Adrenal gland (tissue), 12 donors: ENCODE results near the gene SH2D4B. TPM values are rescaled to one million over a fixed set of nuclear protein-coding genes. Genes with fewer than 3 reads are reported as not detected.

Source experiments
- DNase-seq, 7 donors: peaks; one replicate each; pipeline ENCODE4 v3.0.0-alpha.2; 2019 to 2020
- H3K27ac ChIP-seq, 5 donors: fragments of 200-600 bp; sonication (generic) in 4 of 5; 1 replicate in 3 of 5; 2 replicates in 2 of 5; pipeline versions ENCODE4 v1.5.1 to v1.8.0; 2016 to 2020; ENCODE audit warnings: mild to moderate bottlenecking in 1 of 5
- H3K27me3 ChIP-seq: fragments of 200-600 bp; 2 replicates; pipeline ENCODE4 v1.8.0; 2021
- H3K36me3 ChIP-seq, 2 donors: fragments of 200-600 bp; replicated peaks in 1 of 2; 1 replicate in 1 of 2; 2 replicates in 1 of 2; pipeline versions ENCODE4 v1.5.1 to v1.8.0; 2018 to 2022
- H3K4me1 ChIP-seq, 2 donors: fragments of 200-600 bp; replicated peaks in 1 of 2; 1 replicate in 1 of 2; 2 replicates in 1 of 2; pipeline versions ENCODE4 v1.5.1 to v1.8.0; 2018 to 2021
- H3K4me3 ChIP-seq, 4 donors: fragments of 200-600 bp; sonication (generic) in 3 of 4; one replicate each; pipeline ENCODE4 v1.5.1; 2016 to 2018
- H3K9me3 ChIP-seq, 3 donors: fragments of 200-600 bp; sonication (generic) in 1 of 3; replicated peaks in 1 of 3; 1 replicate in 2 of 3; 2 replicates in 1 of 3; pipeline versions ENCODE4 v1.5.1 to v1.8.0; 2016 to 2021
- POLR2A ChIP-seq, 2 donors: fragments of 450-650 bp; IDR thresholded peaks; one replicate each; pipeline ENCODE4 v1.6.1; 2017; ENCODE audit warnings: antibody characterized with exemption in 2 of 2, mild to moderate bottlenecking in 2 of 2, moderate library complexity in 1 of 2
- WGBS, 4 donors: extraction: QIAGEN DNeasy Blood & Tissue Kit in 2 of 4; methylation state at CpG; one replicate each; pipeline versions ENCODE4 v1.1.5 to v1.1.7; 2013 to 2017; 5-methylcytosine and 5-hydroxymethylcytosine counted together
- intact Hi-C, 2 donors: fragments of 100-400 bp; cut with DNase I; formaldehyde crosslinking; loops; one replicate each; pipeline versions ENCODE4 v1.14.1 to v1.15.0; 2022 to 2023
- polyA plus RNA-seq, 3 donors: library from polyadenylated mRNA; stranded (reverse); fragments of 200-250 nt in 2 of 3; fragments of 350-450 nt in 1 of 3; fragmentation: Illumina TruSeq in 1 of 3; extraction: RNeasy Lipid Tissue Mini Kit (QIAGEN cat#74804) in 1 of 3; gene quantifications; one replicate each; pipeline ENCODE4 v1.2.3, GENCODE V29; 2013 to 2014
- total RNA-seq, 9 donors: library from RNA; depleted of rRNA in 4 of 9; stranded (reverse); fragments of >200 nt in 4 of 9; fragments of 120-200 nt in 1 of 9; fragmentation: NEBNext Ultra II Directional in 1 of 9; extraction: Animal tissue kit (Norgen Biotek cat#: 25700) in 1 of 9; gene quantifications; one replicate each; pipeline versions ENCODE4 v1.1.0 to v1.2.4, GENCODE V29; 2013 to 2023
- TF ChIP-seq, protein P1 (sequence below), 6 experiments: fragments of 450-650 bp in 4 of 6; fragments of 200-600 bp in 2 of 6; sonication (generic) in 1 of 6; IDR thresholded peaks; 1 replicate in 5 of 6; 2 replicates in 1 of 6; pipeline versions ENCODE4 v1.5.1 to v1.8.0; 2016 to 2021; ENCODE audit warnings: antibody characterized with exemption in 6 of 6, mild to moderate bottlenecking in 2 of 6, moderate library complexity in 1 of 6
- donor health status: healthy with polysubstance abuse.
- donor health status: Bipolar disorder and iron deficiency.
- donor health status: DM: yes; HTN: yes; CAD: no.
- donor health status: DM: no; HTN: no; CAD: no.
- donor health status: DM: no; HTN: no; CAD: no.
- donor health status: DM: yes; HTN: yes; CAD: no.

Gene SH2D4B
- total and polyA plus RNA-seq, 12 donors = 0.06 to 0.35 (median 0.07) TPM; not detected in 9

DNA sequence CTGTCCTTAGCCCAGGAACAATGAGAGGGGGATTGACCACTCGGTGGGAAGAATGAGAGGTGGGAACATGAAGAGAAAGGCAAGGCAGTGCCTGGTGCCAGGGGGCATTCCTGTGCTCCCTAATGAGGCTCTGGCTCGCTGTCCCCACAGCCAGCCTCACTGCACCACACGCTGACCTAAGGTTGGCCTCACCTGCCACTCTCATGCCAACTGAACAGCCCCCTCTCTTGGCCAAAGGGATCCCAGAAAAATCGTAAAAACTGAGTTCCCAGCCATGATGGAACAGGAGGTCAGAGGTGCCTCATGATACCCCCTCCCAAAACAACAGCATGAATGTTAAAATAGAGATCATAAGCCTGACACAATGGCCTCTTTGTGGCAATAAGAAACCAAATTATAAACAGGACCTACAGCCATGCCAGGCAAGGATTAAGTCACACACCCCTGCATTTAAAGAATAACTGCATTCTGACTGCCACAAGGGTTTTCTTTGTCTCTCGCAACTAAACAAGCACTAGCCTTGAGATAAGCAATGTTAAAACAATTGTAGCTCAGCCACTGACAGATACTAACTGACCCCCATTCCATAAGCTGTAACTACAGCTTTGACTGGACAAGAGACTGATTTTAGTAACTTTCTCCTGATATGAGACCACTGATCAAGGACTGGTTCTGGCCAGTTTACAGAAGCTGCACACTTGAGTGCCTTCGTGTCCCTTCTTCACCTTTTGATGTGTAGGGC, 149.2 kb downstream of the SH2D4B start:
- intact Hi-C loops = no loop called here
- WGBS, 4 donors = 69 to 85% (median 72%) methylated on average over 6 of the region's 6 CpGs
- H3K4me1 ChIP-seq = no peaks in the 10 kb centered on the region
- H3K27ac ChIP-seq = no peak overlapping the region
- no peaks in the 10 kb centered on the region for H3K27me3 ChIP-seq
- no peak overlapping the region for H3K4me3 ChIP-seq
- no peak for TF ChIP-seq POLR2A (IDR thresholded peaks at IDR 0.05)
- TF ChIP-seq, protein P1, sequence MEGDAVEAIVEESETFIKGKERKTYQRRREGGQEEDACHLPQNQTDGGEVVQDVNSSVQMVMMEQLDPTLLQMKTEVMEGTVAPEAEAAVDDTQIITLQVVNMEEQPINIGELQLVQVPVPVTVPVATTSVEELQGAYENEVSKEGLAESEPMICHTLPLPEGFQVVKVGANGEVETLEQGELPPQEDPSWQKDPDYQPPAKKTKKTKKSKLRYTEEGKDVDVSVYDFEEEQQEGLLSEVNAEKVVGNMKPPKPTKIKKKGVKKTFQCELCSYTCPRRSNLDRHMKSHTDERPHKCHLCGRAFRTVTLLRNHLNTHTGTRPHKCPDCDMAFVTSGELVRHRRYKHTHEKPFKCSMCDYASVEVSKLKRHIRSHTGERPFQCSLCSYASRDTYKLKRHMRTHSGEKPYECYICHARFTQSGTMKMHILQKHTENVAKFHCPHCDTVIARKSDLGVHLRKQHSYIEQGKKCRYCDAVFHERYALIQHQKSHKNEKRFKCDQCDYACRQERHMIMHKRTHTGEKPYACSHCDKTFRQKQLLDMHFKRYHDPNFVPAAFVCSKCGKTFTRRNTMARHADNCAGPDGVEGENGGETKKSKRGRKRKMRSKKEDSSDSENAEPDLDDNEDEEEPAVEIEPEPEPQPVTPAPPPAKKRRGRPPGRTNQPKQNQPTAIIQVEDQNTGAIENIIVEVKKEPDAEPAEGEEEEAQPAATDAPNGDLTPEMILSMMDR (IDR thresholded peaks at IDR 0.05) = no peak
- H3K9me3 ChIP-seq = no peaks in the 10 kb centered on the region
- no peak for DNase-seq
- no peaks in the 10 kb centered on the region for H3K36me3 ChIP-seq

- no peak overlapping the region for H3K27ac ChIP-seq
Observed at GRCh38 chr10:80687476-80687789, 149.7 kb downstream of the SH2D4B start.

DNA sequence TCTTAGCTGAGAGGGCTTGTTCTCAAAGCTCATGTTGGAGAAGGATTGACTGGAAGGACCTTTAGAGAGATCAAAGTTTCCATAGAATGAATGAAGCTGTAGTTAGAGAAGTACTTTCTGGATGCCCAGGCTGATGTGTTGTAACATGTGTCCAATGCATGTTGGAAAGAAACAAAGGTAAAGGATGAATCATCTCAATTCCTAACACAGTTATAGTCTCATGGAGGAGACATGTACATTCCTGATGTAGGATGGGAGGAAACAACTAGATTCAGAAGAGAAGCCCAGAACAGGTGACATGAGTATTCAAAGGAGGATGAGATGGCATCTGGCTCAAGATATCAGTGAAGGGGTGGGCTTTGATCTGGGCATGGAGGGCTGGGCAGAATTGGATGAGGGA, 152.7 kb downstream of the SH2D4B start:
- H3K36me3 ChIP-seq = no peaks in the 10 kb centered on the region
- no peaks in the 10 kb centered on the region for H3K27me3 ChIP-seq
- no peaks in the 10 kb centered on the region for H3K9me3 ChIP-seq
- H3K4me3 ChIP-seq = no peak overlapping the region
- no peak overlapping the region for H3K27ac ChIP-seq
- intact Hi-C loops = loop anchor here in 1 of 2 donors (10.0 kb wide), 2 partner anchors 234 to 334 kb away; no protein-coding TSS in a partner anchor
- no peaks in the 10 kb centered on the region for H3K4me1 ChIP-seq
- TF ChIP-seq, protein P1 (IDR thresholded peaks at IDR 0.05) = no peak
- TF ChIP-seq POLR2A (IDR thresholded peaks at IDR 0.05) = no peak
- no peak for DNase-seq

More at GRCh38 chr10:80687476-80687789, 149.7 kb downstream of the SH2D4B start:
- H3K9me3 ChIP-seq = no peaks in the 10 kb centered on the region
- H3K4me3 ChIP-seq = no peak overlapping the region
- no peak for TF ChIP-seq POLR2A (IDR thresholded peaks at IDR 0.05)
- TF ChIP-seq, protein P1 (IDR thresholded peaks at IDR 0.05) = no peak
- H3K36me3 ChIP-seq = no peaks in the 10 kb centered on the region
- WGBS, 4 donors = 77 to 100% (median 94%) methylated on average over 1 of the region's 1 CpG
- H3K4me1 ChIP-seq = no peaks in the 10 kb centered on the region
- no peak for DNase-seq
- no peaks in the 10 kb centered on the region for H3K27me3 ChIP-seq
- intact Hi-C loops = no loop called here

DNA sequence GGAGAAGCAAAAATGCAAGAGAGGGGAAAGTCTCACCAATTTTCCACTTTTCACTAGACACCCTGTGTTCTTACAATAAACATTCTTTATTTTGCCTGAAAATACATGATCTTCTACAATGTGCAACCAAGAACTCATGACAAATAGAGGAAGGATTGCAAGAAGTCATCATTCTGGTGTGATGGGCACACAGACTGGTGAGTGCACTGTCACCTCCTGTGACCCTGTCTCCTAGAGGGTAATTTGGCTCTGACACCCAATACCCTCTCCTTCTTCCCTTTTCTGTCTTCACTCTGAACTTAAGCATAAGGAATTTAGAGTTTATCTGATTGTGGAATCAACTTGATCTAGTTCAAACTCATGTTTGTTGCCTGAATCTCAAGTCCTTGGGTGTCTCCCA, 153.7 kb downstream of the SH2D4B start:
- TF ChIP-seq, protein P1 (IDR thresholded peaks at IDR 0.05) = no peak
- TF ChIP-seq POLR2A (IDR thresholded peaks at IDR 0.05) = no peak
- no peaks in the 10 kb centered on the region for H3K9me3 ChIP-seq
- H3K4me1 ChIP-seq = no peaks in the 10 kb centered on the region
- H3K27me3 ChIP-seq = no peaks in the 10 kb centered on the region
- H3K4me3 ChIP-seq = no peak overlapping the region
- no peak overlapping the region for H3K27ac ChIP-seq
- intact Hi-C loops = loop anchor here in 1 of 2 donors (10.0 kb wide), 2 partner anchors 233 to 333 kb away; no protein-coding TSS in a partner anchor
- no peak for DNase-seq
- H3K36me3 ChIP-seq = no peaks in the 10 kb centered on the region
